ENCODE results near the gene SDCCAG8. TPM values are rescaled to one million over a fixed set of nuclear protein-coding genes. Genes with fewer than 3 reads are reported as not detected.

SDCCAG8 gene
- total RNA-seq, 1 donor from 2014 or later, result 24.5 TPM

DNA sequence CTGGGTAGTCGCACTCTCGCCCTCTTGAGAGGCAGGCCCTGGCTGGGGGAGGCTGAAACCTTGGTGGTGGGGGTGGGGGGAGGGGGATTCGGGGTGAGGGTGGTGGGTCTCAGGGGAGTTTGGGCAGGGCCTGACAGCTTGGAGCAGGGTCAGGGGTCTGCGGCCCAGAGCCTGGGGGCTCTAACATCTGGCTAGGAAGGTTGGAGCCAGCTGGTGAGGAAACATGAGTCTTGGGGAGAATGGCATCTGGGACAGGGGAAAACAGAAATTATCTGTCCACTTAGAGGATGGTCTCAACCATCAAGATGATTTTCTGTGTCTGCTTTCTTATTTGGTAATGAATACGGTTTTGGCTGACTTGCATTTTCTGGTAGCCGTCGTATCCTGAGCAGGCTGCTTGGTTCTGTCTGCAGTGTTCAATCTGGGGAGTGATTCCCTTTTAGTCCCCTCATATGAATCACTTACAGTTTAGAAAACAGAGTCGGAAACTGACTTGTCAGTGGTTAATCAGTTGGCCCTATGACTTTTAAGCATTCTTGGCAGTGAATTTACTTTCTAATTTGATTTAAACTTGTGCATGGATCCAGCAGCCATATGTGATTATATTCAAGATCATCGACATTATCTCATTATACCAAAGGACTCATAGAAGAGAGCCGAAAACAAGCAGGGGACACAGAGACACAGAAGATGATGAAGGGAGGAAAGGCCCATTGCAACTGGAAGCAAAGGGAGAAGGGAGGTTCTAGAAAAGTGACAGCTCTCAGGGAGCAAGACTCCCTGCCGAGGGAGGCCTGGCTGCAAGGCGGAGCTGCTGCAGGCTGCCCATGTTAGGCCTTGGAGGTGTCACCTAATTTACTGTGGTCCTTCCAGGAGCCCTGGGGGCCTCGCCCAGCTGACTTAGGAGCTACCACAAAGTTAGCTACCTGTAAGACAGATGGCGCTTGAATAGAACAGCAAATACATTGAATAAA, 237.6 kb downstream of the SDCCAG8 start:
- no peaks in the 10 kb centered on the region for H3K9me3 Mint-ChIP-seq (ENCODE audit: unreplicated experiment)
- peaks cover 7% of the 10 kb centered on the region for H3K4me1 Mint-ChIP-seq (ENCODE audit: low read depth, unreplicated experiment)
- no peak overlapping the region for H3K9ac ChIP-seq (ENCODE audit: low read length)
- DNase-seq (ENCODE audit: low read depth), result peak; percentile 51
- H4K20me1 ChIP-seq (ENCODE audit: insufficient read depth, low read length), result peaks cover 3% of the 10 kb centered on the region
- no peak for TF ChIP-seq EZH2 (IDR thresholded peaks at IDR 0.05; ENCODE audit: insufficient read depth, low read length)
- TF ChIP-seq, protein P1, sequence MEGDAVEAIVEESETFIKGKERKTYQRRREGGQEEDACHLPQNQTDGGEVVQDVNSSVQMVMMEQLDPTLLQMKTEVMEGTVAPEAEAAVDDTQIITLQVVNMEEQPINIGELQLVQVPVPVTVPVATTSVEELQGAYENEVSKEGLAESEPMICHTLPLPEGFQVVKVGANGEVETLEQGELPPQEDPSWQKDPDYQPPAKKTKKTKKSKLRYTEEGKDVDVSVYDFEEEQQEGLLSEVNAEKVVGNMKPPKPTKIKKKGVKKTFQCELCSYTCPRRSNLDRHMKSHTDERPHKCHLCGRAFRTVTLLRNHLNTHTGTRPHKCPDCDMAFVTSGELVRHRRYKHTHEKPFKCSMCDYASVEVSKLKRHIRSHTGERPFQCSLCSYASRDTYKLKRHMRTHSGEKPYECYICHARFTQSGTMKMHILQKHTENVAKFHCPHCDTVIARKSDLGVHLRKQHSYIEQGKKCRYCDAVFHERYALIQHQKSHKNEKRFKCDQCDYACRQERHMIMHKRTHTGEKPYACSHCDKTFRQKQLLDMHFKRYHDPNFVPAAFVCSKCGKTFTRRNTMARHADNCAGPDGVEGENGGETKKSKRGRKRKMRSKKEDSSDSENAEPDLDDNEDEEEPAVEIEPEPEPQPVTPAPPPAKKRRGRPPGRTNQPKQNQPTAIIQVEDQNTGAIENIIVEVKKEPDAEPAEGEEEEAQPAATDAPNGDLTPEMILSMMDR (IDR thresholded peaks at IDR 0.05; ENCODE audit: insufficient read depth, low read depth, low read length), result no peak
- no peak overlapping the region for H3K27ac Mint-ChIP-seq (ENCODE audit: unreplicated experiment)
- H3K36me3 Mint-ChIP-seq (ENCODE audit: low read depth, unreplicated experiment), result peaks cover 3% of the 10 kb centered on the region
- H3K36me3 ChIP-seq (ENCODE audit: insufficient read depth, low read length), result peaks cover 2% of the 10 kb centered on the region
- no peaks in the 10 kb centered on the region for H3K9me3 ChIP-seq (ENCODE audit: insufficient read depth, low read depth, low read length)
- no peaks in the 10 kb centered on the region for H3K27me3 Mint-ChIP-seq (ENCODE audit: low read depth, unreplicated experiment)
- H3K4me3 ChIP-seq (ENCODE audit: insufficient read depth, low read depth, low read length), result no peak overlapping the region
- no peaks in the 10 kb centered on the region for H3K27me3 ChIP-seq (ENCODE audit: insufficient read depth, low read length)
- H3K27ac ChIP-seq (ENCODE audit: low read depth, low read length), result no peak overlapping the region
- H3K4me1 ChIP-seq (ENCODE audit: insufficient read depth, low read length), result peaks cover 9% of the 10 kb centered on the region
- H3K4me2 ChIP-seq (ENCODE audit: low read length), result no peak overlapping the region
- peak; percentile 59 for FAIRE-seq
- no peak overlapping the region for H2AFZ ChIP-seq (ENCODE audit: low read depth, low read length)
- no peak overlapping the region for H3K4me3 Mint-ChIP-seq (ENCODE audit: unreplicated experiment)
- no peaks in the 10 kb centered on the region for H3K79me2 ChIP-seq (ENCODE audit: insufficient read depth, low read length)

DNA sequence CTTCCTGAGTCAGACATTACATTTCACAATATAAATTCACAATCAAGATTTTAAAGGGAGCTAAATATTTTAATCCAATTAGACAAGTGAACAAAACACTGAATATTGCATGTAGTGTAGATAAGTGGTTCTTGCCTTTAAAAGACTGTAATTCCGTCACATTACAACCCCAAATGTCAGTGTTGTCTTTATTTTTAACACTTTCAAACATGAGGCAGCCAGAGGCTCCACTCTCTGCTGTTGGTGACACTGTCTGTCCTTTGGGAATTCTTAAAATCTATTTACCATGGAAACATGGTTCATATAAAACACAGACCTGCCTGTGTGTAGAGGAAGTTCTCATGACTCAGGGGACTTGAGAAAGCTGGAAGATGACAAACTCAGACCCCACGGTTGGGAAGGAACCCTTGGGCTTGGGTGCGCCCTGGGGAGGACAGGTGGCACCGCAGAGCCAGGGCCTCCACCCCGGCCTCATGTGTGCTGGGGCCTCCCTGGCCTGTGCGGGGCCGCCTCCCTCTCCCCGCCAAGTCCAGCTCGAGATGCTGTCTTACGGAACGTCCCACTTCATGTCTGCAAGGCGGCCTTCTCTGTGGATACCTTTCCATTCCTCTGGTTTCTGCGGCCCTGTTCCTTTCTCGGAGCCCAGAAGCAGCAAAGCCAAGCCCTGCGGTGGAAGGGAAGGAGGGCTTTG, 239.0 kb downstream of the SDCCAG8 start:
- DNase-seq (ENCODE audit: low read depth), result no peak
- TF ChIP-seq, protein P1 (IDR thresholded peaks at IDR 0.05; ENCODE audit: insufficient read depth, low read depth, low read length), result no peak
- no peak for TF ChIP-seq EZH2 (IDR thresholded peaks at IDR 0.05; ENCODE audit: insufficient read depth, low read length)
- Histone ChIP-seq H4K20me1 (ENCODE audit: insufficient read depth, low read length) (peaks cover 3% of the 10 kb centered on the region), H3K9ac (ENCODE audit: low read length) (no peak overlapping the region), H3K4me2 (ENCODE audit: low read length) (no peak overlapping the region), H2AFZ (ENCODE audit: low read depth, low read length) (no peak overlapping the region), H3K4me1 (ENCODE audit: insufficient read depth, low read length) (peaks cover 9% of the 10 kb centered on the region), H3K4me3 (ENCODE audit: insufficient read depth, low read depth, low read length) (no peak overlapping the region), H3K79me2 (ENCODE audit: insufficient read depth, low read length) (no peaks in the 10 kb centered on the region), H3K27ac (ENCODE audit: low read depth, low read length) (no peak overlapping the region), H3K36me3 (ENCODE audit: insufficient read depth, low read length) (peaks cover 2% of the 10 kb centered on the region), H3K9me3 (ENCODE audit: insufficient read depth, low read depth, low read length) (no peaks in the 10 kb centered on the region), H3K27me3 (ENCODE audit: insufficient read depth, low read length) (no peaks in the 10 kb centered on the region)
- no peaks in the 10 kb centered on the region for H3K27me3 Mint-ChIP-seq (ENCODE audit: low read depth, unreplicated experiment)
- no peaks in the 10 kb centered on the region for H3K36me3 Mint-ChIP-seq (ENCODE audit: low read depth, unreplicated experiment)
- H3K9me3 Mint-ChIP-seq (ENCODE audit: unreplicated experiment), result no peaks in the 10 kb centered on the region
- H3K4me3 Mint-ChIP-seq (ENCODE audit: unreplicated experiment), result no peak overlapping the region
- no peak overlapping the region for H3K27ac Mint-ChIP-seq (ENCODE audit: unreplicated experiment)
- FAIRE-seq, result no peak
- H3K4me1 Mint-ChIP-seq (ENCODE audit: low read depth, unreplicated experiment), result peaks cover 7% of the 10 kb centered on the region

Measured in astrocyte (in vitro differentiated cells and primary cell).